ENCODE measurements around the gene ERCC1.

The ERCC1 gene

GRCh38 chr19:45403781-45404556 lies 19.7 kb downstream of the ERCC1 start:
- TF ChIP-seq CTCF (IDR thresholded peaks at IDR 0.05) = peak; percentile 49

GRCh38 chr19:45403272-45403671 lies 20.4 kb downstream of the ERCC1 start:
- no peak for TF ChIP-seq CTCF (IDR thresholded peaks at IDR 0.05)

- TF ChIP-seq CTCF (IDR thresholded peaks at IDR 0.05) = no peak
Observed at GRCh38 chr19:45402298-45403061, 21.2 kb downstream of the ERCC1 start.

GRCh38 chr19:45401815-45402214 lies 21.9 kb downstream of the ERCC1 start:
- TF ChIP-seq CTCF (IDR thresholded peaks at IDR 0.05) = no peak

GRCh38 chr19:45400192-45400591 lies 23.5 kb downstream of the ERCC1 start:
- TF ChIP-seq CTCF (IDR thresholded peaks at IDR 0.05) = no peak

- no peak for TF ChIP-seq CTCF (IDR thresholded peaks at IDR 0.05)
Observed at GRCh38 chr19:45395821-45396617, 27.7 kb downstream of the ERCC1 start.

- no peak for TF ChIP-seq CTCF (IDR thresholded peaks at IDR 0.05)
Observed at GRCh38 chr19:45391871-45392665, 31.6 kb downstream of the ERCC1 start.
